ENCODE data around the gene KLHL40.

- TF ChIP-seq CTCF (IDR thresholded peaks at IDR 0.05) (no peak), EZH2 (IDR thresholded peaks at IDR 0.05; ENCODE audit: borderline replicate concordance, insufficient read depth, low read depth, low read length, poor library complexity, severe bottlenecking) (no peak)
Observed at GRCh38 chr3:42690766-42691680, 5.7 kb downstream of the KLHL40 start.

Measured in B cell (primary cell).